Activated naive CD4-positive, alpha-beta T cell treated with anti-CD3 and anti-CD28 coated beads, Interleukin-2, amount 50 U/mL, for 16 hours (primary cell): Measurements from ENCODE around the gene KRIT1.
"Not testable (repeated sequence)": the region's sequence is repeated elsewhere in the genome, so short reads cannot be mapped to it uniquely, and the experiment has no call there.

Experiments used
- DNase-seq: peaks from one replicate; pipeline ENCODE4 v3.0.0-alpha.2; 2020

The KRIT1 gene

GRCh38 chr7:92246360-92247101 lies 817 bp upstream of the KRIT1 start:
- no peak for DNase-seq

DNA sequence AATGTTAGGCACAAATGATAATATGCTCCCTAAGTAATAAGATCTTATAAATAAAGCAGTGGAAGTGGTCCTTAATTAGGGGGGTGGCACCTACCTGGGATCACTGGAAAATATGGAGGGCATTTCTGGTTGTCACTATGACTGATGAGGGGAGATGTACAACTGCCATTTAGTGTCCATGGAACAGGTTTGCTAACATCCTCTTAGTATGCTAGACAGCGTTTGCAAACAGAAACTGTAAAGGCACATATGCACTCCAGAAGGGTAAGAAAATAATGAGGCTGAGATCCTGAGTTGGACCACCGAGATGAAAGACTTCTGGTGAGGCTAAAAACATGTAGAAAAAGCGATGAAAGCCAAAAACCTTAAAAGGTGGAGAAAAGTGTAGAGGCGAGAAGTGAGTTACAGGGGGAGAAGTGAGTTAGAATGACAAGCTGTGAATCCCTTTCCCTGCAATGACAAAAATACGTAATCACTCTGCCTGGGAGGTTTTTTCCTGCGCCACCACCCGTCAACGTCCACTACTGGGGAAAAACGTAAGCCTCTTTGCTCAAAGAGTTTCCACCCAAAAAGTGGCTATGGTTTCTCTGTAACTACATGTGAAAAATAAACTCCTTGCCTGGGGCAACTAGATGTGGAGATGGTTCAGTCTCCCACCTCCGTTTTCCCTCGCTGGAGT lies 767 bp downstream of the KRIT1 start:
- DNase-seq = no peak

- DNase-seq = no peak
Measured at GRCh38 chr7:92242972-92243371, 2.7 kb downstream of the KRIT1 start.

DNA sequence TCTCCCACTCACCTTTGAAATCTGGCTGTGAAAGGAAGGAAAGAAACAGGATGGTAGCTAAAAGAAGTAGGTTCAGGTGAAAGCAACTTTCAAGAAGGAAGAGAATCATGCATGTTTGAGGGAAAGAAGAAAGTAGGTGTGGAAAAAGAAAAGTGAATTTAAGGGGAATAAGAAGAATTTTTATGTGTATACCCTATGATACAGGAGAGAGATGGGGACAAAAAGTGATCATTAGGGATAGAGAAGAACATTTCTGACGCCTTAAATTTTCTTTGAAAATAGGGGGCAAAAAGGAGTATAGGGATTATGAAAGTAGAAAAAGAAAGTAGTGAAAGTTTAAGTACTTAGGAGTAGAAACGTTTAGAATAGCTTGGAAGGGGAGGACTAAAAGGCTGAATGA lies 15.2 kb downstream of the KRIT1 start:
- DNase-seq = no peak

- DNase-seq = no peak
Measured at GRCh38 chr7:92228742-92229141, 17.0 kb downstream of the KRIT1 start.

DNA sequence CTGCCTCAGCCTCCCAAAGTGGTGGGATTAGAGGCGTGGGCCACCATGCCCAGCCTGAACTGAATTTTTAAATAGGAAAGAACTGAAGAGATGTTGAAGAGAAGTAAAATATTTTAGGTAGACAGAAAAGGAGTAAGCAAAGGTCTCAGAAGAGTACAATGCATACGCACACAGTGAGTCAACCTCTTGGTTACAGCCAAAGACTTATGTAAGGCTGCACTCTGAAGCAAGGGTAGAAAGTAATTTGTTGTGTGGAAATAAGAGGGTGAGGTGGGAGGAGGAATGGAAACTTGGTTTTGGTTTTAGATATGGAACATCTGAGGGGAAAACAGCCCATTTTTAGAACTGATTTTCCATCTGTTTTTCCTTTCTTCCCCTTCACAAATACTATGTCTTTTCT lies 17.6 kb downstream of the KRIT1 start:
- DNase-seq = no peak

- no peak for DNase-seq
Measured at GRCh38 chr7:92226981-92227380, 18.7 kb downstream of the KRIT1 start.

DNA sequence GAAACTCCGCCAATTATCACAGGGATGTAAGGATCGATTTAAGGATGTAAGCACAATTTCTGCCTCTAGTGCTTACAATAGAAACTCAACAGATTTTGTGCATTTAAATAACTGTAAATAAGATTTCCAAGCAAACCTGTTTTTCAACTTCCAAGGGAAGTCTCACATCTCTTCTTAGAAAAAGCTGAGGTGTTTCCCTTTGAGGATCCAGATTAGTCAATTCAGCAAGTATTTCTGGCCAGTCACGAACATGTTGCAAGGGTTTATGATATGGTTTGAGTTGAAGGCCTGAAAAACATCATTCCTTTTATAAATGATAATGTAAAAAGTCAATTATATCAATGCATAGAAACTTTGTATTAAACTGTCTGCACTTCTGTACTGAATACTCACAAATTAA lies 23.9 kb downstream of the KRIT1 start:
- DNase-seq = no peak

GRCh38 chr7:92206672-92207071 lies 39.0 kb downstream of the KRIT1 start:
- no peak for DNase-seq

- DNase-seq = no peak
Measured at GRCh38 chr7:92205987-92206386, 39.7 kb downstream of the KRIT1 start.

GRCh38 chr7:92200791-92201190 lies 44.9 kb downstream of the KRIT1 start:
- no peak for DNase-seq

DNA sequence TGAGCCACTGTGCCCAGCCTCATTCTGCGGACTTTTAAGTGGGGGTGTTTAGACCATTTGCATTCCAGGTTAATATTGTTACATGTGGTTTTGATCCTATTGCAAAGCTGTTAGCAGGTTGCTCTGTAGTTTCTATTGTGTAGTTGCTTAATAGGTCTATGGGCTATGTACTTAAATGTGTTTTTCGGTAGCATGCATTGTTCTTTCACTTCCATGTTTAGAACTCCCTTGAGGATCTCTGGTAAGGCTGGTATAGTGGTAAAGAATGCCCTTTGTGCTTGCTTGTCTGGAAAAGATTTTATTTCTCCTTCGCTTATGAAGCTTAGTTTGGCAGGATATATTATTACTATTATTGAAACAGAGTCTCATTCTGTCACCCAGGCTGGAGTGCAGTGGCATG lies 53.4 kb downstream of the KRIT1 start:
- no peak for DNase-seq

- DNase-seq = not testable (repeated sequence)
Measured at GRCh38 chr7:92189246-92189645, 56.5 kb downstream of the KRIT1 start.

DNA sequence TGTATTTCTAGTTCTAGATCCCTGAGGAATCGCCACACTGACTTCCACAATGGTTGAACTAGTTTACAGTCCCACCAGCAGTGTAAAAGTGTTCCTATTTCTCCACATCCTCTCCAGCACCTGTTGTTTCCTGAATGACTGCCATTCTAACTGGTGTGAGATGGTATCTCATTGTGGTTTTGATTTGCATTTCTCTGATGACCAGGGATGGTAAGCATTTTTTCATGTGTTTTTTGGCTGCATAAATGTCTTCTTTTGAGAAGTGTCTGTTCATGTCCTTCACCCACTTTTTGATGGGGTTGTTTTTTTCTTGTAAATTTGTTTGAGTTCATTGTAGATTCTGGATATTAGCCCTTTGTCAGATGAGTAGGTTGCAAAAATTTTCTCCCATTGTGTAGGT lies 61.4 kb downstream of the KRIT1 start:
- not testable (repeated sequence) for DNase-seq

DNA sequence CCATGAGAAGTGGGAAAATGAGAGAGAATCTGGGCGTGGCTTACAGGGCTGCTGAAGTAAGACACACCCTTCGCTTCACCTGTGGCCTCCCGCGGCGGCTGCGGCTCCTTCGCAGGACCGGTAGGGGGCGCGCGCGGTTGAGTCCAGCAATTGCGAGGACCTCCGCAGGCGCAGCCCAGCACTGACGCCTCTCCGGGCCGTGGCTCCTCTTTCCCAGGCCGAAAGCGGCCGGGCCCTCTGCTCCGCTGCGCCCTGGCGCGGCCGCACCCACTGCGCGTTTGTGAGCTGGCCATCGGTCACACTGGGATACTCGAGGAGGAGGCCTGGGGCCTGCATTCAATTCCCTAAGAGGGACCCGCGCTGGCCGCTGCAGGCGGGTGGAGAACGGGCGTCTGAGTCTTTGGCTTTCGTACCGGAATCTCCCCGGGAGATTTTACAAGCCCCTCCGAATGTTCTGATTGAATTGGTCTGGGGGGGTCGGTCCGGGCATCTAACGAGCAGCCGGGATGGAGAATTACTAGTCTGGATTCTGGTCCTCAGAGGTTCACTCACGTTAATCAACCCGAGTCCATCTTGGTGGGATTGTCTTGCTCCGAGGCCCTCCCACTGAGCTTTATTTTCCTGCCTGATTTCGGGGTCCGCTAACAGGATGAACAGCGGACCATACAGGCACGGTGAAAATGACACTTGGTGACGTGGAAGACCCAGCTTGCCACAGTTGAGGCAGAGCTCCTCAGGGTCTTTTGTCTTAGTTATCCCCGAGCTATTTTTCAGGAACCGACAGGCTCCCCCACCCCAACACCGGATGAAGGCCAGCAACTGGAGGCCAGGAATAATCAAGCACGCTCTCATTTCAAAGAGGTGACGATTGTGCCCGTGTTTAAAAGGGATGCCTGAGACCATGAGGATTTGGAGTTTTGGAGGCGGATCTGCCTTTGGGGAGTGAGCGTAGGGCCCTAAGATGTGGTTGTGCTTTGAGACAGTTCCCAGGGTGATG lies 66.5 kb downstream of the KRIT1 start, which contains the start of gene LRRD1:
Gene LRRD1, minus strand, starts transcription at position 215 of the 997 bp plus-strand sequence. CDS start 13,940 bp downstream, outside the sequence.
- peak; percentile 90 for DNase-seq

GRCh38 chr7:92177362-92177761 lies 68.4 kb downstream of the KRIT1 start:
- no peak for DNase-seq

DNA sequence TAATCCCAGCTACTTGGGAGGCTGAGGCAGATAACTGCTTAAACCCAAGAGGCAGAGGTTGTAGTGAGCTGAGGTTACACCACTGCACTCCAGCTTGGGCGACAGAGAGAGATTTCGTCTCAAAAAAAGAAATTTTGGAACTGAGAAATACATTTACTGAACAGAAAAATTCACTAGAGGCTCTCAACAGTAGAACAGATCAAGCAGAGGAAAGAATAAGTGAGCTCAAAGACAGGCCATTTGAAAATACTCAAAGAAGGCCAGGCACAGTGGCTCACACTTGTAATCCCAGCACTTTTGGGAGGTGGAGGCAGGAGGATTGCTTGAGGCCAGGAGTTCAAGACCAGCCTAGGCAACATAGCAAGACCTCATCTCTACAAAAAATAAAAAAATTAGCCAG lies 76.2 kb downstream of the KRIT1 start:
- not testable (repeated sequence) for DNase-seq

- DNase-seq = no peak
Measured at GRCh38 chr7:92161271-92161670, 84.4 kb downstream of the KRIT1 start.

GRCh38 chr7:92158660-92159575 lies 86.8 kb downstream of the KRIT1 start:
- DNase-seq = no peak

DNA sequence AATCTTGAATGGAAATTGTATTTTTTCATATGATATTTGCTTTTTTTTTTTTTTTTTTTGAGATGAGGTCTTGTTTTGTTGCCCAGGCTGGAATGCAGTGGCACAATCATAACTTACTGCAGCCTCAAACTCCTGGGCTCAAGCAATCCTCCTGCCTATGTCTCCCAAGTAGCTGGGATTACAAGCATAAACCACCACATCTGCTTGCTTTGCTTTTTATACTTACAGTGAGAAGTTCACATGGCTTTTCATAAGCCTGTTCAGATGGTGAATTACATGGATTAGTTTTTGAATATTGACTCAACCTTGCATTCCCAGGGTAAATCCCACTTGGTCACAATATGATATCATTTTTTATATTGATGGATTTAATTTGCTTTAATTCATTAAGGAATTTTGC lies 88.7 kb downstream of the KRIT1 start:
- no peak for DNase-seq

DNA sequence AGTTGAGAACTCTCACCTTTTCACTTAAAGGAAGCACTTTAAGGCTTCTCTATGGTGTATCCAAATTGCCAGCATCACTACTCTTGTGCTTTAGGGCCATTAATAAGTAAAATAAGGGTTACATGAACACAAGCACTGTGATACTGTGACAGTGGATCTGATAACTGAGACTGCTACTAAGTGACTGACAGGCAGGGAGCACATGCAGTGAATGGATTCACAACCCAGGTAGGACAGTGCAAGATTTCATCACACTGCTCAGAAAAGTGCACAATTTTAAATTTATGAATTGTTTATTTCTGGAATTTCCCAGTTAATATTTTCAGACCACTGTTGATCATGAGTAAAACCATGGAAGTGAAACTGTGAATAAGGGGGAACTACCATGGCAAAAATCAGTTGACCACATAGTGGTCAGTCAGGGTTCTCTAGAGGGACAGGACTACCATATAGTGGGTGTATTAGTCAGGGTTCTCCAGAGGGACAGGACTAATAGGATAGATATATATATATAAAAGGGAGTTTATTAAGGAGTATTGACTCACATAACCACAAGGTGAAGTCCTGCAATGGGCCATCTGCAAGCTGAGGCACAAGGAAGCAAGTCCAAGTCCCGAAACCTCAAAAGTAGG lies 90.5 kb downstream of the KRIT1 start:
- no peak for DNase-seq
